ENCODE results near the gene NKG7.

- TF ChIP-seq, protein P1, sequence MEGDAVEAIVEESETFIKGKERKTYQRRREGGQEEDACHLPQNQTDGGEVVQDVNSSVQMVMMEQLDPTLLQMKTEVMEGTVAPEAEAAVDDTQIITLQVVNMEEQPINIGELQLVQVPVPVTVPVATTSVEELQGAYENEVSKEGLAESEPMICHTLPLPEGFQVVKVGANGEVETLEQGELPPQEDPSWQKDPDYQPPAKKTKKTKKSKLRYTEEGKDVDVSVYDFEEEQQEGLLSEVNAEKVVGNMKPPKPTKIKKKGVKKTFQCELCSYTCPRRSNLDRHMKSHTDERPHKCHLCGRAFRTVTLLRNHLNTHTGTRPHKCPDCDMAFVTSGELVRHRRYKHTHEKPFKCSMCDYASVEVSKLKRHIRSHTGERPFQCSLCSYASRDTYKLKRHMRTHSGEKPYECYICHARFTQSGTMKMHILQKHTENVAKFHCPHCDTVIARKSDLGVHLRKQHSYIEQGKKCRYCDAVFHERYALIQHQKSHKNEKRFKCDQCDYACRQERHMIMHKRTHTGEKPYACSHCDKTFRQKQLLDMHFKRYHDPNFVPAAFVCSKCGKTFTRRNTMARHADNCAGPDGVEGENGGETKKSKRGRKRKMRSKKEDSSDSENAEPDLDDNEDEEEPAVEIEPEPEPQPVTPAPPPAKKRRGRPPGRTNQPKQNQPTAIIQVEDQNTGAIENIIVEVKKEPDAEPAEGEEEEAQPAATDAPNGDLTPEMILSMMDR (IDR thresholded peaks at IDR 0.05): no peak
- TF ChIP-seq POLR2A (IDR thresholded peaks at IDR 0.05) (no peak), EP300 (IDR thresholded peaks at IDR 0.05) (no peak), POLR2AphosphoS5 (IDR thresholded peaks at IDR 0.05) (no peak)
Measured at GRCh38 chr19:51387924-51388389, 15.5 kb upstream of the NKG7 start, which contains the start of gene LIM2.

Measured in suprapubic skin (tissue), 4 donors.